OCI-LY1 (cell line): ENCODE results near the gene CTCFL.

Source experiments
- H2AFZ ChIP-seq: fragments of 200-600 bp; sonication (generic), shearing (Covaris generic); 2 replicates; pipeline ENCODE4 v1.6.0; 2014; ENCODE audit warnings: antibody characterized with exemption, mild to moderate bottlenecking, low read length
- H3F3A ChIP-seq: fragments of 200-600 bp; sonication (generic), shearing (Covaris generic); 2 replicates; pipeline ENCODE4 v1.6.0; 2014; ENCODE audit warnings: mild to moderate bottlenecking, antibody characterized with exemption, low read length, moderate library complexity; ENCODE audit not compliant: insufficient read depth
- H3K27ac ChIP-seq: fragments of 200-600 bp; sonication (generic); 2 replicates; pipeline ENCODE4 v1.5.1; 2014; ENCODE audit warnings: low read length, mixed run types, mild to moderate bottlenecking, low read depth; ENCODE audit not compliant: poor library complexity, severe bottlenecking
- H3K27me3 ChIP-seq: fragments of 200-600 bp; sonication (generic); 2 replicates; pipeline ENCODE4 v1.6.0; 2014; ENCODE audit warnings: antibody characterized with exemption, mild to moderate bottlenecking, low read length, moderate library complexity; ENCODE audit not compliant: insufficient read depth
- H3K36me3 ChIP-seq: fragments of 200-600 bp; sonication (generic); 2 replicates; pipeline ENCODE4 v1.6.1; 2014; ENCODE audit warnings: mild to moderate bottlenecking, antibody characterized with exemption, low read length, moderate library complexity, mixed read lengths; ENCODE audit not compliant: insufficient read depth
- H3K4me1 ChIP-seq: fragments of 200-600 bp; sonication (generic); 2 replicates; pipeline ENCODE4 v1.5.1; 2014; ENCODE audit warnings: mild to moderate bottlenecking, low read length, moderate library complexity; ENCODE audit not compliant: insufficient read depth, severe bottlenecking
- H3K4me2 ChIP-seq: fragments of 200-600 bp; sonication (generic), shearing (Covaris generic); 2 replicates; pipeline ENCODE4 v1.6.1; 2014; ENCODE audit warnings: low read length
- H3K4me3 ChIP-seq: fragments of 200-600 bp; sonication (generic); 2 replicates; pipeline ENCODE4 v1.5.1; 2014; ENCODE audit warnings: low read length, low read depth, mild to moderate bottlenecking, mixed read lengths; ENCODE audit not compliant: poor library complexity, severe bottlenecking
- H3K79me2 ChIP-seq: fragments of 200-600 bp; shearing (Covaris generic); 2 replicates; pipeline ENCODE4 v1.6.1; 2016; ENCODE audit warnings: mixed run types, low read length, mixed read lengths; ENCODE audit not compliant: insufficient read depth
- H3K9ac ChIP-seq: fragments of 200-600 bp; sonication (generic), shearing (Covaris generic); 2 replicates; pipeline ENCODE4 v1.6.1; 2014; ENCODE audit warnings: mild to moderate bottlenecking, low read length, mixed read lengths
- H3K9me2 ChIP-seq: fragments of 200-600 bp; sonication (generic), shearing (Covaris generic); 2 replicates; pipeline ENCODE4 v1.6.1; 2014; ENCODE audit warnings: low read depth, mild to moderate bottlenecking, low read length, mixed read lengths
- H3K9me3 ChIP-seq: fragments of 200-600 bp; shearing (Covaris generic); 2 replicates; pipeline ENCODE4 v1.6.1; 2014; ENCODE audit warnings: low read length, mixed read lengths
- H4K20me1 ChIP-seq: fragments of 200-600 bp; sonication (generic), shearing (Covaris generic); 2 replicates; pipeline ENCODE4 v1.6.0; 2016; ENCODE audit warnings: mild to moderate bottlenecking, low read length; ENCODE audit not compliant: insufficient read depth
- CTCF ChIP-seq: fragments of 200-600 bp; sonication (generic), shearing (Covaris generic); IDR thresholded peaks from 2 replicates; pipeline ENCODE4 v1.5.1; 2017; ENCODE audit warnings: mild to moderate bottlenecking, antibody characterized with exemption, low read length, moderate library complexity, mixed read lengths
- EZH2 ChIP-seq: fragments of 200-600 bp; sonication (generic), shearing (Covaris generic); IDR thresholded peaks from 2 replicates; pipeline ENCODE4 v1.8.0; 2017; ENCODE audit warnings: borderline replicate concordance, mixed run types, mild to moderate bottlenecking, antibody characterized with exemption, low read length, moderate library complexity, mixed read lengths

CTCFL gene

GRCh38 chr20:57462781-57463180 lies 62.2 kb downstream of the CTCFL start:
- no peak overlapping the region for H3K27ac ChIP-seq
- no peak overlapping the region for H2AFZ ChIP-seq
- H3K9ac ChIP-seq, result no peak overlapping the region
- no peaks in the 10 kb centered on the region; the same call in 1 of the 2 replicates for H3K36me3 ChIP-seq
- no peaks in the 10 kb centered on the region for H4K20me1 ChIP-seq
- H3K4me3 ChIP-seq, result no peak overlapping the region
- TF ChIP-seq CTCF (no peak), EZH2 (no peak)
- no peaks in the 10 kb centered on the region for H3F3A ChIP-seq
- no peaks in the 10 kb centered on the region; the same call in 1 of the 2 replicates for H3K27me3 ChIP-seq
- H3K9me3 ChIP-seq, result no peaks in the 10 kb centered on the region
- no peak overlapping the region for H3K4me2 ChIP-seq
- no peaks in the 10 kb centered on the region for H3K9me2 ChIP-seq
- H3K4me1 ChIP-seq, result peaks cover 30% of the 10 kb centered on the region
- H3K79me2 ChIP-seq, result no peaks in the 10 kb centered on the region

- Histone ChIP-seq H3K9ac (no peak overlapping the region), H3K4me1 (peaks cover 26% of the 10 kb centered on the region), H3K27ac (no peak overlapping the region)
These were observed 63.2 kb downstream of the CTCFL start for GRCh38 chr20:57461726-57462125.

GRCh38 chr20:57460781-57461465 lies 64.0 kb downstream of the CTCFL start:
- Histone ChIP-seq H3K36me3 (no peaks in the 10 kb centered on the region; the same call in 1 of the 2 replicates), H3K27ac (no peak overlapping the region), H3K79me2 (no peaks in the 10 kb centered on the region), H3K4me3 (no peak overlapping the region), H3K9ac (no peak overlapping the region), H3K9me2 (no peaks in the 10 kb centered on the region), H3K4me1 (peaks cover 17% of the 10 kb centered on the region), H4K20me1 (no peaks in the 10 kb centered on the region), H3K27me3 (no peaks in the 10 kb centered on the region; the same call in 1 of the 2 replicates), H3K9me3 (no peaks in the 10 kb centered on the region), H3K4me2 (no peak overlapping the region), H3F3A (no peaks in the 10 kb centered on the region), H2AFZ (no peak overlapping the region)
- TF ChIP-seq EZH2 (no peak), CTCF (no peak)

More at GRCh38 chr20:57461726-57462125, 63.2 kb downstream of the CTCFL start:
- no peaks in the 10 kb centered on the region for H3K9me3 ChIP-seq
- no peaks in the 10 kb centered on the region; the same call in 1 of the 2 replicates for H3K36me3 ChIP-seq
- H3K4me3 ChIP-seq, result no peak overlapping the region
- H3K27me3 ChIP-seq, result no peaks in the 10 kb centered on the region; the same call in 1 of the 2 replicates
- no peak overlapping the region for H2AFZ ChIP-seq
- no peaks in the 10 kb centered on the region for H3K79me2 ChIP-seq
- H3K9me2 ChIP-seq, result no peaks in the 10 kb centered on the region
- no peaks in the 10 kb centered on the region for H4K20me1 ChIP-seq
- H3F3A ChIP-seq, result no peaks in the 10 kb centered on the region
- no peak for TF ChIP-seq EZH2
- no peak for TF ChIP-seq CTCF
- H3K4me2 ChIP-seq, result no peak overlapping the region
